HG03280 (cell line): ENCODE results near the gene MZT2A.
A peak's percentile ranks its signal among the peaks of the same experiment; 100 is the strongest.
"Not testable (repeated sequence)": the region's sequence is repeated elsewhere in the genome, so short reads cannot be mapped to it uniquely, and the experiment has no call there.

Source experiments
- ATAC-seq: cut with Tn5 transposase; IDR thresholded peaks from one replicate; pipeline ENCODE4 v1.9.1; 2021; ENCODE audit warnings: mild to moderate bottlenecking, moderate library complexity; ENCODE audit not compliant: unreplicated experiment

The MZT2A gene

DNA sequence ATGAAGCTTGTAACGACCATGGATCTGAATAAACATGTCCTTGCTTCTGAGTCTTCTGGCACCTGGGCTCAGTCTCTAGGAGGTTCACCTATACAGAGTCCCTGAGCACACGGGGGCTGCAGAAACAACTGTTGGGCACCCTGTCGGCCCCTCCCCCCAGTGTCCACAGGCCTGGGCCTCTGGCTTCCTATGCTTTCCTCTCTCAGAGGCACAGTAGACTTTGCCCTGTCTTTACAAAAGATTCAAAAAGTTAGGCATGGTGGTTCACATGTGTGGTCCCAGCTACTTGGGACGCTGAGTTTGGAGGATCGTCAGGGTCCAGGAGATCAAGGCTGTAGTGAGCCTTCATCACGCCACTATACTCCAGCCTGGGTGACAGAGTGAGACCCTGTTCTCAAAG is 29.3 kb upstream of the MZT2A start:
- ATAC-seq, result not testable (repeated sequence)

DNA sequence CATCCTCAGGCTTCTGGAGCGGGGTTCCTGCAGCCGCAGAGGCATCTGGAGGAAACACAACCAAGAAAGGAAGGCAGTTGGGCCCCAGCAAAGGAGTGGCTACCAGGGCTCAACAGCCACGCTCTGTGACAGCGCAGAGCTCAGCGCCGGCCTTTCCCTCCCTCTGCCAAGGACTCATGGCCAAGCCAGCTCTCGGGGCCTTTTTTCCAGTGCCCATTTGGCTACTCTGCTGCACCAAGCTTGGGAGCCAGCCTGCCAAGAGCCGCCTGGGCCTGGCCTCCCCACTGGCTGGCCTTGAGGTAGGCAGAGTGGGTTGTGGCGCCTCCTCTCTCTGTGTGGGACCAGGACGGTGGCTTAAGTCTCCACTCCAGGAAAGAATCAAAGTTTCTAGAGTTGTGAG is 28.3 kb upstream of the MZT2A start:
- no peak for ATAC-seq

DNA sequence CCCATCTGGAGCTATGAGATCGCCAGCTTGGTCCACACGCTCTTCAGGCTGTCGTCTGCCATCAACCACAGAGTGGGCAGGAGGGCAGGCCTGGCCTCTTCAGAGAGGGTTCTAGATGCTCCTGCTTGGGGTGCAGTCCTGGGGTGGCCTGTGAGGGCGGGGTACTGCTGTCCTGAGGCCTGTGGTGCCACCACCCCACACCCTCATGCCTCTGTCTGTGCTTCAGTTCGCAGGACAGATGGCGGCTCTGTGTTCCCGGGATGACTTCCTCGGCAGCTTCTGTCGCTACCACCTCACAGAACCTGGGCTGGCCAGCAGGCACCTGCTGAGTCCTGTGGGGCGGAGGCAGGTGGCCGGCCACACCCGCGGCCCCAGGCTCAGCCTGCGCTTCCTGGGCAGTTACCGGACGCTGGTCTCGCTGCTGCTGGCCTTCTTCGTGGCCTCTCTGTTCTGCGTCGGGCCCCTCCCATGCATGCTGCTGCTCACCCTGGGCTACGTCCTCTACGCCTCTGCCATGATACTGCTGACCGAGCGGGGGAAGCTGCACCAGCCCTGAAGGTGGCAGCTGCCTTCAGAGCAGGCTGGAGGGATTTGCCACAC is 27.8 kb upstream of the MZT2A start:
- ATAC-seq, result not testable (repeated sequence)

DNA sequence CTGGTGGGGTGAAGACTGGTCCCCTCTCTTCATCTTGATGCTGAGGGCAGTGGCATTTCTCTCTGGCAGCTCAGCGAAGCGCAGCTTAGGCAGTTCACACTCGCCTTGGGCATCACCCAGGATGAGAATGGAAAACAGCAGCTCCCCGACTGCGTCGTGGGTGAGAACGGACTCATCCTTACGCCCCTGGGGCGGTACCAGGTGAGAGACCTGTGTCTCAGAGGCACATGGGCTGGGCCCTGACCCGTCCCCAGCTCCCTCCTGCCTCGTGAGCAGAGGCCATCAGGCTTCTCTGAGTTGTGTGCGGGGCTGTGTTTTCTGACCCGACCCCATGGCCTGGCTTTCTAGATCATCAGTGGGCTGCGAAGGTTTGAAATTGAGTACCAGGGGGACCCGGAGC is 27.3 kb upstream of the MZT2A start:
- no peak for ATAC-seq

GRCh38 chr2:131518531-131518930 is 26.3 kb upstream of the MZT2A start:
- not testable (repeated sequence) for ATAC-seq

DNA sequence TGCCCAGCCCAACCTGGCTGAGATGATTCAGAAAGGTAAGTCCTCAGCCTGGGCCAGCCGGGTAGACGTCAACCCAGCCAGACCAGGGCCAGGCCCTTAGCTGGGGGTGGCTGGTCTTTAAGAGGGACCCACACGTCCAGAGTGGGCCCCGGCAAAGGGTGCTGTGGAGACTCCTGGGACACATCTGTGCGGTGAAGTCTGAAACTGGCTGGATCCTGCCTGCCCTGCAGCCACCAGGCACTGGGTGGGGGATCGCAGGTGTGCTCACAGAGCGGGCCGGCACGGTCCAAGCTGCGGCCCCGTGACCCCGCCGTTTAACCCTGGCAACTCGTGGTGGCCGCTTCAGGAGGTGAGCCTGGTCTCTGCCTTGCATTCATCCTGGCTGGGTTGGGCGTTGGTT is 25.7 kb upstream of the MZT2A start:
- not testable (repeated sequence) for ATAC-seq

DNA sequence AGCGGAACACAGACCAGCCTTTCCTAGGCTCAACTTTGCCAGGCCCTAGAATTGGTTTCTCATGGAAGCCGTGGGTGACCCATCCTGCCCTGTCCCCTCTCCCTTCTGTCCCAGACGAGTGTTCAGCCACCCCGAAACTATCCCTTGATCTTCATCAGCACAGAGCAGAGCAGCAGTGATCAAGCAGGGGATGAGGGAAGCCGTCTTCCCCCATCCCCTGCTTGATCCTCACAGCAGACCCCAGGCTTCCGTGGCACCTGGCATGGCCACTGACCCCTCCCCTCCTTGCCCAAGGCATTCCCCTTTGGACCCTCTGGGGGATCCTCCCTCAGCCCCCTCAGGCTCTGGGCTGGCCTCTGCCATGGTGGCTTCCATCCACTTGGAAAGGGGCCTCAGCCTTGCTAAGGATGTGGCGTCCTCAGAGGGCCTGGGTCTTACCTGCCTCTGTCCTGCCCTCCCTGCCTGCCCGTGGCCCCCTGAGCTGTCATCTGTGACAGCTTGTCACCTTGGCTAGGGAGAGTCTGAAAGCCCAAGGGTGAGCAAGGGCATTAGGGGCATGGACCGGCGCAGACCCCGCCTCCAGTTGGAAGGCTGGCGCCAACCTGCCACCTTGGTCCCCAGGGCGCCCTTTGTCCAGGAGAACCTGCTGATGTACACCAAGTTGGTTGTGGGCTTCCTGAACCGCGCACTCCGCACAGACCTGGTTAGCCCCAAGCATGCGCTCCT is 25.1 kb upstream of the MZT2A start:
- ATAC-seq, result no peak

DNA sequence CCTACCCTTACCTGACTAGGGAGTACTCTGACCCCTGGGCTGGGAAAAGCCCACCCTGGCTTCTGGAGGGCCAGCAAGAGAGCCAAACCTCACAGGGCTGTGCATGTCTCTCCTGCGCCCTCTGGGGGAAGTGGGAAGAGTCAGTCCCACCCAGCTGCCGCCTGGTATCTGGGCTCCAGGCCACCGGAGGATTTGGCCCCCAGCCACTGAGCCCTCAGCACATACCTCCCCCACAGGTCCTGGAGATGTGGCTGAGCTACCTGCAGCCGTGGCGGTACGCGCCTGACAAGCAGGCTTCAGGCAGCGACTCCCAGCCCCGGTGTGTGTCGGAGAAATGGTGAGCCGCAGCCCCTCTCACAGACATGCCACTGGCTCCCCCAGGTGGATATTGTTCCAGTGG is 24.4 kb upstream of the MZT2A start:
- ATAC-seq, result not testable (repeated sequence)

DNA sequence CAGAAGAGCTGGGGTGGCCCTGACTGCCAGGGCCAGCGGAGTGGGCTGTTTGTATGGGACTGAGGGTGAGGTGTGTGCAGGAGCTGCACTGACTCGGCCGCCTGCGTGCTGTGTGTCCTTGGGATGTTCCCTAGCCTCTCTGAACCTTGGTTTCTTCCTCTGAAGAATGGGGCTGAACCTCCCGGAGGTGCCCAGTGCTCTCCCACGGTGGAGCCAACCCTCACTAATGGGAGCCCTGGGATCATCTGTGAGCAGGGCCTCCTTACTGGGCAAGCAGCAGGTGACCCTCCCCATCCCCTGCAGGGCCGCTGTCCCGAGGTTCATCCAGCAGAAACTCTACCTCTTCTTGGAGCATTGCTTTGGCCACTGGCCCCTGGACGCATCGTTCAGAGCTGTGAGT is 23.8 kb upstream of the MZT2A start:
- no peak for ATAC-seq

- peak; percentile 17 for ATAC-seq
Measured at GRCh38 chr2:131515235-131515634, 23.0 kb upstream of the MZT2A start.

- peak; percentile 52 for ATAC-seq
Measured at GRCh38 chr2:131514408-131515166, 22.4 kb upstream of the MZT2A start.

DNA sequence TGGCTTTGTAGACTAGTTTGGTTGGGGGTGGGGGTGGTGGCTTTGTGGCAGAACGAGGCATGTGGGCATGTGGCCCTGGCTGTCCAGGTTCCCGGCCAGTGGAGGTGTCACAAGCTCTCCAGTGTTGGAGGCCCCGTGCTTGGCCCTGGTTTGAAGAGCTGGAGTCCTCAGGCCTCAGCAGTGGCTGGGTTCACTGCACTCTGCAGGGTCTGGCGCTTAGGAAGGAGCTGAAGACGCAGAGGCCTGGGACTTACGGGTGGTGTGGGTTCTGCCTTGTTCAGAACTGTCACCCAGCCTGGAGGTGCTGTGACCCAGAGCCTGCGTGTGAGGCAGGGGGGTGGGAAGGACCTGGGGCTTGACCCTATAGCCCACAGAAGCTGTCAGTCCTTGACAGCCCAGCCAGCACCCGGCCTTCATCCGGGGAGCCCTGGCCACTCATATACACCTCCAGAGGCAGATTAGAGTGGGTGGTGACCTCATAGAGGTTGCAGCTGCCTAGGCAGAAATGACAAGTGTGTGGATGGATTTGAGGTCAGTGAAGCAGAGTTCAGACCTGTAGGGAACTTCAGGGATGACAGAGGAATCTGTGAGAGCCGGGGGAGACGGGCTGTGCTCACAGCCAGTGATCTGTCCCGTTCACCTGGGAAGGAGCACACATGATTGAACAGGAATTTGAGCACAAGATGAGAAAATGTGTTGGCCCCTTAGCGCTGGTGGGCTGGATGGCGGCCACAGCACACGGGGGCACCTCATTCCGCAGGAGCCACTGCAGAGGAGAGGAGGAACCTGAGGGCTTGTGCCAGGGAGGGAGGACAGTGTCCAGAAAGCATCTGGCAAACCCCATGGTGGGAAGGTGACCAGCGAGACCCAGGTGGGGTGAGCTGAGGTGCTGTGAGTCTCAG is 20.0 kb upstream of the MZT2A start:
- ATAC-seq, result not testable (repeated sequence)

DNA sequence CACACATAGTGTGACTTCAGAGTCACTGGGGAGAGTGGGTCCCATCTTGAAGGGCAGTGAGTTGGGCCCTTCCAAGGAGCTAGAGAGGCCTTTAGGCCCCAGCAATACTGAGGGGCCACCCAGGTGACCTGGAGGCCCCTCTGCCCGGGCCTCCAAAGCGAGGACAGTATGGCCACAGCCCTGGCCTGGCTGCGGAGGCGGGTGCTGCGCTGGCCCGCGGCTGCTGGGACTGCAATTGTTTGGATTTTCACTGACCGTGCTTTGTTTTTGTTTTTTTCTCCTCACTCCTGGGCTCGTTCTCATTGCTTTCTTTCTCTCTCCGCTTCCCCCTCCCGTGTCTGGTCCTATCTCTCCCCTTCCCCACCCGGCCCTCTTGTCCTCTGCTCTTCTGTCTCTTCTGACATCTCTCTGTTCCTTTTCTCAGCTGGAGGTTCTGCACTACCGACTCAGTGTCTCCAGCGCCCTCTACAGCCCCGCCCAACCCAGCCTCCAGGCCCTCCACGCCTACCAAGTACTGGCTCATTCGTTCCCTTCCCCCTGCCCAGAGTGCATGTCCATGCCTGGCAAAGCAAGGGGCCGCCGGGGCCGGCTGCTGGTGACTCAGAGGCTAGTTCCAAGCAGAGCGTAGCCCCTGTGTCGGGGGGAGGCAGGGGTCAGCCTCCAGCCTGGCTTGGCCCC is 19.2 kb upstream of the MZT2A start:
- not testable (repeated sequence) for ATAC-seq

DNA sequence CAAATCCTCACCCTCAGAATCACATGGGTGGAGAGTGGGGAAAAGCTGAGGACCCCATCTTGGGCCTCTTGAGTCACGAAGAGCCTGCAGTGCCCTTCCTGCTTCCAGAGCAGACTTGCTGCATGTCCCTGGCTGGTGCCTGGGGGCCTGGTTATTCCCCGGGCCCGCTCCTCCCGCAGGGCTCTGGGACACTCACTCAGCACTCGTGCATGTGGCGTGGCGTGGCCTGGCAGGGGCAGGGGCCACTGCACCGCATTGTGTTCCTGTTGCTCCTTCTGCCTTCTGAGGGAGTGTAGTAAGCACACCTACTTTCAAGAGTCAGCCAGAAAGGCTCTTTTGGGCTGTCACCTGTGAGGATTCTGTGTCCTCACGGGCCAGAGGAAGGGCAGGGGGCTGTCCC is 17.4 kb upstream of the MZT2A start:
- ATAC-seq, result no peak

- ATAC-seq, result not testable (repeated sequence)
Measured at GRCh38 chr2:131504082-131504750, 12.0 kb upstream of the MZT2A start.

DNA sequence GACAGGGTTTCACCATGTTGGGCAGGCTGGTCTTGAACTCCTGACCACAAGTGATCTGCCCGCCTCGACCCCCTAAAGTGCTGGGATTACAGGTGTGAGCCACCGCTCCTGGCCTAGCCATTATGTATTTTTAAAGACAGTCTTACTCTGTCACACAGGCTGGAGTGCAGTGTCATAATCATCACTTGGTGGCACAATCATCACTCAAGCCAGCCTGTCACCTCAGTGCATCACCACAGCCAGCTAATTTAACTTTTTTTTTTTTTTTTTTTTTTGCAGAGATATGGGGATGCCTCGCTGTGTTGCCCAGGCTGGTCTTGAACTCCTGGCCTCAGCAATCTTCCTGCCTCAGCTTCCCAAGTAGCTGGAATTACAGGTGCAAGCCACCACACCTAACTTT is 11.4 kb upstream of the MZT2A start:
- not testable (repeated sequence) for ATAC-seq

DNA sequence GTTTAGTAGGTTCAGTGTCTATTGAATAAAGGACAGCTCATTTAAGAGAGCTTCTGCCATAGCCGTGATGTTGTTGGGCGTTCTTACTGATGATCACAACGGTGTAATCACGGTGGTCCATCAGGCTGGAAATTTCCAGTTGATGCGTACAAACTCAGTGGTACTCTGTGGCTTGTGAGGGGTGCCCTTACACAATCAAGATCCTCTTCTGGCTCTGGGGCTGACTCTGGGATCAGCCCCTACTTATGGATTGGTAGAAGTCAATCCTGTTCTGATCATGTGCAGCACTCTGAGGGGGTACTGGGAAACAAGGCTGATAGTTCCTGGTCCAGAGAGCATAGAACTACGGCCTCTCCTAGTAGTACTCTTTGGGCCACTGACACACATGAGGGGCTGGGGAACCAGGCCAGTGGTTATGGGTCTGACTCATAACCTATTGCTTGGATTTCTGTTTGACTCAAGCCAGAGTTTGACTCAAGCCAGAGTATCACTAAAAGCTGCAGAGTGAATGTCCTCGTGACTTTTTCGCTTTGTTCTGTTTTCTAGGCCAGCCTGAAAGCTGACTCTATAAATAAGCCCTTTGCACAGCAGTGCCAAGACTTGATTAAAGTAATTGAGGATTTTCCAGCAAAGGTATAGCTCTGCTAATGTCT is 6.2 kb upstream of the MZT2A start:
- ATAC-seq, result peak; percentile 91

DNA sequence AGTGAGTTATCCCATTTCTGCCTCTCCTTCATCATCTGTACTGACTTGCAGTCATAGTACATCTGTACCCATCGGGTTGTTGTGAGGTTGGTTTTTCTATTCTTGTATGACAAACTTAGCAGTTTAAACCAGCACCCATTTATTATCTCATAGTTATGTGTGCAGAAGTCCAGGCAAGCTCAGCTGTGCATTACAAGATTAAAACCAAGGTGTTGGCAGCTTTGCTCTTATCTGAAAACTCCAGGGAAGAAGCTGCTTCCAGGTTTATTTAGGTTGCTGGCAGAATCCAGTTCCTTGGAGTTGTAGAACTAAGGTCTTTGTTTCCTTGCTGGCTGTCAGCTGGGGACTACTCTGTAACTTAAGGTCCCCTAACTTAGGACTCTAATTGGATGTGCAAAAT is 3.3 kb upstream of the MZT2A start:
- not testable (repeated sequence) for ATAC-seq
